ENCODE results near the gene FIZ1.
"Not testable (repeated sequence)": the region's sequence is repeated elsewhere in the genome, so short reads cannot be mapped to it uniquely, and the experiment has no call there.

Gene FIZ1

DNA sequence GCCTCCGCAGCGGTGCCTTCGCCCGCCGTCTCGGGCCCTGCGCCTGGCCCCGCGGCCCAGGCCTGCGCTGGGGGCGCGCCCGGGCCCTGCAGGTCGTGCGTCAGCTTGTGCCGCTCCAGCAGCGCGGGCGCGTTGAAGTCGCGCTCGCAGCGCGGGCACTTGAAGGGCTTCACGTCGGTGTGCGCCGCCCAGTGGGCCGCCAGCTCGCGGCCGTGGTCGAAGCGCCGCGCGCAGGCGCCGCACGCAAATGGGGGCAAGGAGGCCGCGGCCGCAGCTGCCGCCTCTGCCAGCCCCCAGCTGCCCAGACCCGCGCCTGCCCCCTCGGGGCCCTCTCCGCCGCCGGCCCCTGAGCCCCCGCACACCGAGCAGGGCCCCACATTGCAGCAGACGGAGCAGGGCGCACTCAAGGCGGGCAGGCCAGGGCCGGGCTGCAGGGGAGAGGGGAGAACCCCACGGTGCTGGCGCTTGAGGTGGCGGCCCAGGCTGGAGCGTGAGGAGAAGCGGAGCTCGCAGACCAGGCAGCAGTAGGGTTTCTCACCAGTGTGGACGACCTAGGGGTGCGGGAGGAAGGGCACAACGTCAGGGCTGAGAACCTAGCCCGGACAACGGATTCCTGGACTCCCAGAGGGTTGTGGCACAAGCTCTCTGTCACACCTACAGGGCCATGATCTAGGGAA, 6.1 kb downstream of the FIZ1 start:
- DNase-seq: no peak

DNA sequence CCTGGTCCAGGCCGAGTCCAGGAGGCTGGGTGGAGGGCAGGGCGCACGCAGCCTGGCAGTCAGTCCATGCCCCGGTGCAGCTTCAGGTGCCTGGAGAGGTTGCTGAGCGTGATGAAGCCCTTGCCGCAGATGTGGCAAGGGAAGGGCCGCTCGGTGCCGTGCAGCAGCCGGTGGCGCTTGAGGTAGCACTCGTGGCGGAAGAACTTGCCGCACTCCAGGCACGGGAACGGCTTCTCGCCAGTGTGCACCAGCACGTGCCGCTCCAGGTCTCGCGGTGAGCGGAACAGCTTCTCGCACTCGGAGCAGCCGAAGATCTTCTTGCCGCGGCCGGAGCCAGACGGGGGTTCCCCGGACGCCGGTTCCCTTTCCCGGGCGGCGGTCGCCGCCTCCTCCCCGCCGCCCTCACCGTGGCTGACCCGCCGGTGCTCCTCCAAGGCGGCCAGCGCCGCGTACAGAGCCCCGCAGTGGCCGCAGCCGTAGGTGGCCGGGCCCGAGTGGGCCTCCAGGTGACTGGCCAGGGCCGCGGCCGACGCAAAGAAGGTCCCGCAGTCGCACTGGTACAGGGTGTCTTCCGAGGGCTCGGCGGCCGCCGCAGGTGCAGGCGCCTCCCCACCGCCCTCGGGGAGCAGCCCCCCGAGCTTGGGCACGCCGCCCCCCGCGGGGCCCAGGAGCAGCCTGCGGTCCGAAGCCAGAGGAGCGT, 6.8 kb downstream of the FIZ1 start:
- DNase-seq: no peak

DNA sequence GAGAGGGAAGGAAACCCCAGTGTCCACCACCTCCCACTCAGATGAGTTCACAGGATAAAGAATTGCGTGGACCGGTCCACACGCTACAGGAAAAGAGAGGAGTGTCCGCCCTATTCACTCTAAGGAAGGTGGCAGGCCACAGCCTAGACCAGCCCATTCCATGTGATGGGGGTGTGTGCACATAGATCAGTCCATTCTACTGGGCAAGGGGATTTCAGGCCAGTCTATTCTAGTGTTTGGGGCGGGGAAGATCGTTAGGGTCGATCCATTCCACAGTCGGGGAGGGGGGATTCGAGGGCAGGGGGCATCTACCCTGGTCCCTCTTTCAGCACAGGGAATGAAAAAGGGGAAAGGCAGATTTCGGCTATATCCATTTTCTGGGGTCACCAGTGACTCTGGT, 7.8 kb downstream of the FIZ1 start:
- DNase-seq: no peak

DNA sequence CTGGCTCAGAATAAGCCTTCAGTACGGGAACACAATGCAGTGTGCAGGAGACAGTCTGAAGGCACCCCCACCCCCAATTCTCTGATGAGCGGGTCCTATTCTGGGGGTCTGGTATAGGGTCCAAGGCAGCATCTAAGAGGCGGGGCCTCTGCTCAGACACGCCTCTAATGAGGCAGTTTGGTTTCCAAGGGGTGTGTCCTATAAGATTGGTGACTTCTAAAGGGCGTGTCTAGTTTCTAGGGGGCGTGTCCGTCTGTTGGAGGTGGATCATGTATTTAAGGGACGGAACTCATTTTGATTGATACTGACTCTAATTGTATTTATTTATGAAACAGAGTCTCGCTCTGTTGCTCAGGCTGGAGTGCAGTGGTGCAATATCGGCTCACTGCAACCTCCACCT, 8.7 kb downstream of the FIZ1 start:
- peak in 1 of 3 donors; percentile 39 for DNase-seq

DNA sequence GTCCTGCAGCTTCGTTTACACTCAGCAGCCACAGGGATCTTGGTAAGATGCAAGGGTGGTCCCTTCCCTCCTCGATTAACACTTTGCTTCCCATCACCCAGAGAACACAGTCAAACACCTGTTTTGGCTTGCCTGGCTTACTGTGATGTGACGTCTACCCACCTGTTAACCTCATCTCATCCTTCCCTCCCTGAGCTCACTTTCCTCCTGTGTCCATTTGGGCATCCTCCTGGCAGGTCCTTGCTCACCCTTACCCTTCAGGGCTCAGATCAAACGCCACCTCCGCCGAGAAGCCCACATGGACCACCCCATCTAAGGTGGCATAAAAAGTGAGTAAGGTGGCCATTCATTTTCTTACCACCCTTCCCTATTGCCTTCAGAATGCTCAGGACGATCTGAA, 9.2 kb downstream of the FIZ1 start:
- DNase-seq: no peak

DNA sequence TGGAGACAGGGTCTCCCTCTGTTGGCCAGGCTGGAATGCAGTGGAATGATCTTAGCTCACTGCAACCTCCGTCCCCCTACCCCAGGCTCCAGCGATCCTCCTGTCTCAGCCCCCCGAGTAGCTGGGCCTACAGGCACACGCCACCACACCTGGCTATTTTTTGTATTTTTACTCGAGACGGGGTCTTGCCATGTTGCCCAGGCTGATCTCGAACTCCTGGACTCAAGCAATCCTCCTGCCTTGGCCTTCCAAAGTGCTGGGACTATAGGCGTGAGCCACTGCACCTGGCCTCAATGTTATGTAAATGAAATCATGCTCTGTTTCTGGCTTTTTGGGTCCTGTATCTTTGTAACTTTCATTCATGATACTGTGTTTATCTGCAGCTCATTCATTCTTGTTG, 10.6 kb downstream of the FIZ1 start:
- no peak for DNase-seq

DNA sequence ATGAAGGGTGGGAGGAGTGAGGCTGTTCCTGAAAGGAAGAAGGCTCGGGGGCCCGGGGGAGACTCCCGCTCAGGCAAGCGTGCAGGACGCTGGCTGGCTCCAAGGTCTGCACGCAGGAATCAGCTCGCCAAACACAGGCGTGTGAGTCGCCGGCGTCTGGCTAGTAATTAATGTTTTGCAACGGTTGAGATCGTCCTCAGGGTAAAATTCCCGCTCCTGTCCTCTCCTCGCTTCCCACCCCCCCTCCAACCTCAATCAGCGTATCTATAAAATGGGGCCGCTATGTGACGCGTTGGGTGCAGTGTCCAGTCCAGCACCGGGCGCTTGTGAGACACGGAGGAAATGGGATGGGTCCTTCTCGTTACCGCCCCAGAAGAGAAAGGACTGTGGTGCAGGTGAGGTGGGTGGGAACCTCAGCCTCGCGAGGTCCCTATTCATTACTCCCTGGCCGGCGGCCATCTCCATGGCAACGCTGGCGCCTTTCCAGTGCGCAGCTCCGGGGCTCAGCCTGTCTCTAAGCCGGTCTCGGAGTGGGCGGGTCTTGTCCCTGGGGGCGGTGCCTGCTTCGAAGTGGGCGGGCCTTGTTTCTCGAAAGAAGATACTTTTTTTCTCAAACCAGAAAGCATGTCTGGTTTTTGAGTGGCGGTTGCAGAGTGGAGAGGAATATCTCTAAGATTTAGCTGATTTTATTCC, 12.2 kb downstream of the FIZ1 start:
- peak; percentile 88 to 94 (median 90) for DNase-seq

DNA sequence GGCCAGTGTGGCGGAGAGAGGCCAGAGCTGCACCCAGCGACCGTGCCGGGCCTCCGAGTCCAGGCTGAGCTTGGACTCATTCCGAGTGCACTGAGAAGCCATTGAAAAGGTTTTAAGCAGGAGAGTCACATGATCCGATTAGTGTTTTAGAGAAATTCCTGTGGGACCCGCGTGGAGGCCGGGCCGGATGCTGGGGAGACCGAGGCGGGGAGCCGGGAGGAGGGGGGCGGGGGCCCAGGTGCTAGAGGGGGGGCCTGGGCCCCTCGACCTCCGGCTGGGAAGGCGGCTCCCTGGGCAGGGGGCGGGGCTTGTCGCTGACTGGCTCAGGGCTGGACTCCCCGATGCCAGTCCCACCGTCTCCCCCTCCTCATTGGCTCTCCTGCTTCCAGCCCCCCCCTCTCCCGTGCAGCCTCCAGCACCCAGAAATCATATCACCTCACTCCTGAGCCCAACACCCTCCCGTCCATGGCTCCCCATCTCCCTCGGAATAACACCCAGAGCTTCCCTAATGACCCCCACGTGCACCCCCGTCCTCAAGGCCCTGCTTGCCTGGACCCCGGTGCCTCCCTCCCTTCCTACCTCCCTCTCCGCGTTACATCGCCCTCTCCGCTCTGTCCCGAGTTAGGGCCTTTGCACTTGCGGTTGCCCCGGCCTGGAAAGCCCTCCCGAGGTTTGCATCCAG, 13.5 kb downstream of the FIZ1 start:
- DNase-seq: no peak

DNA sequence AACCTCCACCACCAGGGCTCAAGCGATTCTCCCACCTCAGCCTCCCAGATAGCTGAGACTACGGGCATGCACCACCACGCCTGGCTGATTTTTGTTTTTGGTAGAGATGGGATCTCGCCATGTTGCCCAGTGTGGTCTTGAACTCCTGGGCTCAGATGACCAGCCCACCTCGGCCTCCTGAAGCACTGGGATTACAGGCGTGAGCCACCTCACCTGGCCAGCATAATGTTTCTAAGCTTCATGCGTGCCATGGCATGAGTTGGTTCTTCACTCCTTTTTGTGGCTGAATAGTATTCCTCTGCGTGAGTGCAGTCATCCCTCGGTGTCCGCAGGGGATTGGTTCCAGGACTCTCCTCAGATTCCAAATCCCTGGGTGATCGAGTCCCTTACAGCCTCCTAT, 14.4 kb downstream of the FIZ1 start:
- DNase-seq: no peak

DNA sequence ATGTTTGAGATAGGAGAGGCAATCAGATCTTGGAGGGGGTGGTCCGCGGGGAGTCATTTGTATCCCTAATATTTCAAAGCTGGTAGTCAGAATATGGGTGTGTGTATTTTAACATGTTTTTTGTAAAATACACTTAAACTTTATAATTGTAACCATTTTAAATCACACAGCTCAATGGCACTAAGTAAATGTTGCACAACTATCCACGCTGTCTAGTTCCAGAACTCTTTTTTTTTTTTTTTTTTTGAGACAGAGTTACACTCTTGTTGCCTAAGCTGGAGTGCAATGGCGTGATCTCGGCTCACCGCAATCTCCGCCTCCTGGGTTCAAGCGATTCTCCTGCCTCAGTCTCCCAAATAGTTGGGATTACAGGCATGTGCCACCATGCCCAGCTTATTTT, 15.4 kb downstream of the FIZ1 start:
- not testable (repeated sequence) for DNase-seq

DNA sequence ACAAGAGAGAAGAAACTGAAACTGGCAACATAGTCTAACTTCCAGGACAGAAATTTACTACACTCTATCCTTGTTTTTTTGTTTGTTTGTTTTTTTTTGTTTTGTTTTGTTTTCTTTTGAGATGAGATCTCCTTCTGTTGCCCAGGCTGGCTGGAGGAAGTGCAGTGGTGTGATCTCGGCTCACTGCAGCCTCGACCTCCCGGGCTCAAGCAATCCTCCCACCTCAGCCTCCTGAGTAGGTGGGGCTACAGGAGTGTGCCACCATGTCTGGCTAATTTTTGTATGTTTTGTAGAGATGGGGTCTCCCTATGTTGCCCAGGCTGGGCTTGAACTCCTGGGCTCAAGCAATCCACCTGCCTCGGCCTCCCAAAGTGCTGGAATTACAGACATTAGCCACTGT, 17.0 kb downstream of the FIZ1 start:
- not testable (repeated sequence) for DNase-seq

DNA sequence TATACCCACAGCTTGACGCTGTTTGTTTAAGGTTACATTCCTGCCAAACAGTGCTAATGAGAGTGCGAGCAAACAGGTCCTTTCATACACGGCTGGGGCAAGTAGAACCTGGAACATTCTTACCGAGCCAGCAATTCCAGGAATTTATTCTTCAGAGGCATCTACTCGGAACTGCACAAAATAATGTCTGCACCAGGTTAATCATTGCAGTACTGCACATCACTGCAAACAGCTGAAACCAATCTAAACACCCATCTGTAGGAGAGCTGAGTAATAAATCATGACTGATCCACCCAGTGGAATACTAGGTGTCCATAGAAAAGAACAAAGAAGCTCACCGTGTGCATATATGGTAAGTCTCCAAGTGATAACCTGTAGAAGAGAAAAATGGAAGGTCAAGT, 17.5 kb downstream of the FIZ1 start:
- DNase-seq: no peak

DNA sequence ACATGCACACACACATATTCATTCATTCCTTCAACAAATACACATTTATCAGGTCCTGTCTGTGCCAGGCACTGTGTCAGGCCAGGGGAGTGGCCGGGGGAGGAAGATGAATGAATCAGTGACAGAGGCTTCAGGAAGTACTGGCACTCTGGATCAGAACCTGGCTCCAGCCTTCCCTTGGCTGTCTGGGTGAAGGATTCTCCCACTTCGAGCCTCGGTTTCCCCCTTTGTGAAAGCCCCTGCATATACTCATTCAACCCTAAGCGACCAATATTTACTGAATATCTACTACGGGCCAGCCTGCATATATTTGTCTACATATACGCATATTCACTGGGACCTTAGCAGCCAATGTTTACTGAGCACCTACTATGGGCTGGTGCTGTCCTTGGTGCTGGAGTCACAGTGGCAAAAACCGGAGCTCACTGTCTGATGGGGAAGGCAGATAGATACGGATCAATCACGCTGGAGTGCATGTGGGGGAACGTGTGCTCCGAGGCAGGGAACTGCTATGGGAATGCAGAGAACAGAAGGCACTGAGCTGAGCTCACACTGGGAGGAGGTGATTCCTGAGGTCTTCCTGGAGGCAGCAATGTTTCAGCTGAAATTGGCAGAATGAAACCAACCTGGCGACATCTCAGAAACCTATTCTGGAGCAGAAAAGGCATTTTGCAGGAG, 18.0 kb downstream of the FIZ1 start:
- DNase-seq: peak in 1 of 3 donors; percentile 27

DNA sequence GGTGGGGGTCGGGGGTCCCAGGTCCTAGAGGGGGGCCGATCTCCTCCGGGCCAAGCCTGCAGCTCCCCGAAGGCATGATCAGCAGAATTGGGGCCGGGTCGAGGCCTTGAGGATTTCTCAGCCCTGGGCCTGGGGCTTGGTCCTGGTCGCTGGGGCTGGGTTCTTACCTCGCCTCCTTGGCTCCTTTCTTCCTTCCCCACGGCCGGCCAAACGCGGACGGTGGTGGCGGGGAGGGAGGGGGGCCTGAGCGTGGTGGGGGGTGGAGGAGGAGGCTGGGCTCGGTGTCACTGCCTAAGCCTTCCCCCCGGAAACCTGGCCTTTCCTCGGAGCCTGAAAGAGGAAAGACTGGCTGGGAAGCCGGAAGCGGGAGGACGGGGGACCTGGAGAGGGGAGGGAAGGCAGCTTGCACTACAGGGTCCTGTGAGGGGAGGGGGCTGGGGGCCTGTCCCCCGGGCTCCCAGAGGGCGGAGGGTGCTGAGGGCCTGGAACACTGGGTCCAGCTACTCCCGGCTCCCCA, 18.6 kb downstream of the FIZ1 start, which contains the start of gene ZNF579:
Gene ZNF579 (minus strand): TSS at position 221 of the 517 bp plus-strand sequence. CDS start 1,209 bp downstream, outside the sequence.
- DNase-seq: peak; percentile 85 to 92 (median 89)

DNA sequence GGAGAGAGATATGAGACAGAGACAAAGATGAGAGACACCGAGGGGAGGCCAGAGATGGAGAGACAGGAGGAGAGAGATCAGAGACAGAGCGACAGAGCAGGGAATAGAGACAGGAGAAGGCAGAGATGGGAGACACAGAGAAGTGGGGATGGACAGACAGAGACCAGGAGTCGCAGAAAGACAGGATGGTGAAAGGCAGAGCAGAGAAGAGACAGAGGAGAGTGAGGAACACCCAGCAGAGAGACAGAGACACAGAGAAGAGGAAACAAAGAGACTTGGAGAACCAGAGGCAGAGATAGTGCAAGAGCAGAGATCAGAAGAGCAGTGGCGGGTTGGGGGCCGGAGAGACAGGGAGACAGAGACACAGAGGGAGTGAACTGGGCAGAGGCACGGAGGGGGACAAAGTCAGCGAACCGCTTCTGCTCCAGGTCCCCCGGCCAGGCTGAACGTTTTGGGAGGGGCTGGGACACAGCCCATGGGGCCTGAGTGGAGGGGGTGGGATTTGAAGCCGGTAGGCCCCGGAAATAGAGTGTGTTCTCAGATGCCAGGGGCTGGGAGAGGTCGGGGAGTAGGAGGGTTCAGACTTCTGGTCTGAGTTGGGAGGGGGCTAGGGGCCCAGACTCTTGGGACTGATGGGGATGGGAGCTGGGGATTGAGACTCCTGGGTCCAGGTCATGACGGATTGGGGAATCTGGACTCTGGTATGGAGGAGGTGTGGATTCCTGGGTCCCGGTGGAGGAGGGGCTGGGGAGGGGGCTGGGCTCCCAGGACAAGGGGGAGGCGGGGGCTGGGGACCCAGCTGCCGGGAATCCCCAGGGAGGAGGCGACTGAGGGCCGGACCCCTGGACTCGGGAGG, 19.3 kb downstream of the FIZ1 start:
- DNase-seq: peak in 1 of 3 donors; percentile 38

DNA sequence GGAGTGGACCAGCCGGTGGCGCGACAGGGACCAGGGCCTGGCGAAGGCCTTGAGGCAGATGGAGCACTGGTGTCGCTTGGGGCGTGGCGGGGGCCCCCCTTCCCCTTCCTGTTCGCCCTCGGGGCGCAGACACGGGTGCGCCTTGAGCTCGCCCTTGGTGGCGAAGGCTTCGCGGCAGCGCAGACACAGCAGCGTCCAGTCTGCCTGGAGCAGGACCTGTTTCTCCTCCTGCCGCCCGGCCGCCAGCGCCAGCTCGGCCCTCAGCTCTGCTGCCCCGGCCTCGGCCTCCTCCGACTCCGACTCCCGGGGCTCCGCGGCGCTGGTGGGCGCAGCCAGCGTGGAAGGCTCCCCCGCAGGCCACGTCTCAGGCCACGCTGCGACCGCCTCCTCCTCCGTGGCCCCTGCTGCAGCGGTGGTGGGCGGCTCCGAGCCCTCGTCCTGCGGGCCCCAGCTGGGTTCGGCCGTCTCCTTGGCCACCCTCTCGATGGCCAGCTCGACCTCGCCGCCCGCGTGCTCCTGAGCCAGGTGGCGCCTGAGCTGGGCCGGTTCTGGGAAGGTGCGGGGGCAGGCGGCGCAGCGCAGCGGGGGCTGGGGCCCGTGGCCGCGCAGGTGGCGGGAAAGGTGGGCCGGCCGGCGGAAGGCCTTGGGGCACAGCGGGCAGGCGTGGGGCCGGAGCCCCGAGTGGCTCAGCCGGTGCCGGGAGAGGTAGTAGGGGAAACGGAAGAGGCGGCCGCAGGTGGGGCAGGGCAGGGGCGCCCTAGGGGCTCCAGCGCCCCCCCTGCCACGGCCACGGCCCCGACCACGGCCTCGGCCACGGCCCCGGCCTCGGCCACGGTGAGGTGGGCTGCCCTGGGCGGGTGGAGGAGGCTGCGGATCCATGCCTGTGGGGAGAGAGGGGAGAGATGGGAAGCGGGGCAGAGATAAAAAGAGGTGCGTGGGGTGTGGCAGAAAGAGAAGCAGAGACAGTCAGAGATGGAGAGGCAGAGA, 20.3 kb downstream of the FIZ1 start:
- DNase-seq: no peak

DNA sequence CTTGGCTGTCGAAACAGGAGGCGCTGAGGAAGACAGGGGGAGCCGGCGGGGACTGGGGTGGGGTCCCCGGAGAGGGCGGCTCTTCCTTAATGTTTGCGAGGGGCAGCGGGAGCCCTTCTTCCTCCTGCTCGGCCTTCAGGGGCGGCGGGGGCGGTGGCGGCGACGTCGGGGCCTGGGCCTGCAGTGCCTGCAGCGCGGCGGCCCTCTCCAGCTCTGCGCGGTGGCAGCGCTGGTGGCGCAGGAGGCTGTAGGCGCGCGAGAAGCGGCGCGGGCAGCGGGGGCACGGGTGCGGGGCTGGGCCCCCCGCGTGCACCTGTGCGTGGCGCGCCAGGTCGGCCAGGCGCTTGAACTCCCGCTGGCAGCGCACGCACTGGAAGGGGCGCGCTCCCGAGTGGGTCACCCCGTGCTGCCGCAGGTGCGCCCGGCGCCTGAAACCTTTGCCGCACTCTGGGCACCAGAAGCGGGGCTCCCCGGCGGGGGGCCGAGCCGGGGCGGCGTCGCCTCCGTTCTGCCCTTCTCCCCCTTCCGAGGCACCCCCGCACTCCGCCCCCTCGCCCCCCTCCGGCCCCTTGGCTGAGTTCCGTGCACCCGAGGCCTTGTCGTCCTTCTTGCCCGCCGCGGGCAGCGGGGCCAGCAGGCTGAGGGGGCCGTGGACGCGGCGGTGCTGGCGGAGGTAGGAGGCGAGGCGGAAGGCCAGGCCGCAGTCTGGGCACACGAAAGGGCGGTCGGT, 21.1 kb downstream of the FIZ1 start:
- DNase-seq: no peak

DNA sequence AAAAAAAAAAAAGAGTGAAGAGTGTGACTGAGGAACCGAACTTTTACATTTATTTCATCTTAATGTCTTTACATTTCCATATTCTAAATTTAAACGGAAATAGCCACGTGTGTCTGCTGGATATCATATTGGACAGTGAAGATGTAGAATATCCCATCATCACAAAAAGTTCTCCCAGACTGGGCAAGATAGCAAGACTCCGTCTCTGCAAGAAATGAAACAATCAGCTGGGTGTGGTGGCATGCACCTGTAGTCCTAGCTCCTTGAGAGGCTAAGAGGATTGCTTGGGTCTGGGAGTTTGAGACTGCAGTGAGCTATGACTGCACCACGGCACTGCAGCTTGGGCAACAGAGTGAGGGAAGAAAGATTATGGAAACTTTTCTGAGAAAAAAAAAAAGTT, 22.6 kb downstream of the FIZ1 start:
- no peak for DNase-seq

DNA sequence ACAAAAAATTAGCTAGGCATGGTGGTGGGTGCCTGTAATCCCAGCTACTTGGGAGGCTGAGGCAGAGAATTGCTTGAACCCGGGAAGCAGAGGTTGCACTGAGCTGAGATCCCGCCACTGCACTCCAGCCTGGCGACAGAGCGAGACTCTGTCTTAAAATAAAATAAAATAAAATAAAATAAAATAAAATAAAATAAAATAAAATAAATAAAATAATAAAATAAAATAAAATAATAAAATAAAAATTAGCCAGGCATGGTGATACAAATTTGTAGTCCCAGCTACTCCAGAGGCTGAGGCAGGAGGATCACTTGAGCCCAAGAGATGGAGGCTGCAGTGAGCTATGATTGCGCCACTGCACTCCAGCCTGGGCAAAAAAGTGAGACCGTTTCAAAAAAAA, 25.4 kb downstream of the FIZ1 start:
- DNase-seq: not testable (repeated sequence)

All from suppressor macrophage treated with lipopolysaccharide for 1 hour (primary cell).